Heart left ventricle (tissue), 16 donors: ENCODE measurements around the gene PTPRN2. TPM values are rescaled to one million over a fixed set of nuclear protein-coding genes. Genes with fewer than 3 reads are reported as not detected.

Source experiments
- ATAC-seq, 4 donors: fragments of 200-7000 bp; cut with Tn5 transposase; one replicate each; pipeline ENCODE4 v1.9.1; 2020 to 2022; ENCODE audit warnings: moderate library complexity in 4 of 4, mild to moderate bottlenecking in 3 of 4, moderate number of reproducible peaks in 1 of 4
- DNase-seq, 5 donors: peaks; one replicate each; pipeline ENCODE4 v3.0.0-alpha.2; 2020
- H3K27ac ChIP-seq, 12 donors: fragments of 200-600 bp; sonication (generic) in 4 of 12; one replicate each; pipeline versions ENCODE4 v1.5.0 to v1.8.0; 2016 to 2022; ENCODE audit warnings: mild to moderate bottlenecking in 2 of 12
- H3K27me3 ChIP-seq, 9 donors: fragments of 200-600 bp; sonication (generic) in 2 of 9; one replicate each; pipeline versions ENCODE4 v1.5.1 to v1.8.0; 2016 to 2022; ENCODE audit warnings: mild to moderate bottlenecking in 3 of 9
- H3K36me3 ChIP-seq, 9 donors: fragments of 200-600 bp; sonication (generic) in 2 of 9; one replicate each; pipeline versions ENCODE4 v1.5.0 to v1.8.0; 2018 to 2022; ENCODE audit warnings: mild to moderate bottlenecking in 2 of 9
- H3K4me1 ChIP-seq, 12 donors: fragments of 200-600 bp; sonication (generic) in 4 of 12; one replicate each; pipeline versions ENCODE4 v1.5.0 to v1.8.0; 2016 to 2022; ENCODE audit warnings: mild to moderate bottlenecking in 3 of 12
- H3K4me3 ChIP-seq, 12 donors: fragments of 200-600 bp; sonication (generic) in 4 of 12; one replicate each; pipeline versions ENCODE4 v1.5.0 to v1.8.0; 2017 to 2022; ENCODE audit warnings: mild to moderate bottlenecking in 9 of 12, moderate library complexity in 4 of 12
- H3K9me3 ChIP-seq, 12 donors: fragments of 200-600 bp; sonication (generic) in 4 of 12; one replicate each; pipeline versions ENCODE4 v1.5.0 to v1.8.0; 2016 to 2022; ENCODE audit warnings: mild to moderate bottlenecking in 1 of 12
- CTCF ChIP-seq, 12 donors: fragments of 200-600 bp; sonication (generic) in 4 of 12; IDR thresholded peaks; one replicate each; pipeline versions ENCODE4 v1.5.0 to v1.8.0; 2018 to 2022; ENCODE audit warnings: antibody characterized with exemption in 12 of 12, mild to moderate bottlenecking in 5 of 12
- POLR2A ChIP-seq, 2 donors: fragments of 450-650 bp; IDR thresholded peaks; one replicate each; pipeline ENCODE4 v1.6.1; 2017; ENCODE audit warnings: antibody characterized with exemption in 2 of 2, mild to moderate bottlenecking in 2 of 2, moderate library complexity in 2 of 2
- WGBS, 4 donors: extraction: QIAGEN DNeasy Blood & Tissue Kit in 2 of 4; methylation state at CpG; one replicate each; pipeline versions ENCODE4 v1.1.5 to v1.1.7; 2013 to 2018; 5-methylcytosine and 5-hydroxymethylcytosine counted together
- intact Hi-C, 10 donors: fragments of 100-400 bp; cut with DNase I; formaldehyde crosslinking; loops; one replicate each; pipeline versions ENCODE4 v1.11.1 to v1.14.2; 2022
- polyA plus RNA-seq, 2 donors: library from polyadenylated mRNA; stranded (reverse); fragments of 200-250 nt; gene quantifications; one replicate each; pipeline ENCODE4 v1.2.3, GENCODE V29; 2013
- total RNA-seq, 9 donors: library from RNA; depleted of rRNA in 2 of 9; stranded (reverse); fragments of >200 nt in 2 of 9; fragmentation: NEBNext Ultra II Directional in 3 of 9; extraction: Animal tissue kit (Norgen Biotek cat#: 25700) in 3 of 9; gene quantifications; one replicate each; pipeline versions ENCODE4 v1.1.0 to v1.2.4, GENCODE V29; 2016 to 2023
- donor health status: ischemic (EF 13 %, LVEDD 7.1; RV severe dilation, severe dysfunction).
- donor health status: healthy with polysubstance abuse.
- donor health status: DM: no; HTN: yes; CAD: no.
- donor health status: DM: no; HTN: no; CAD: no.
- donor health status: ischemic (EF 25% LVEDD 6.9; RV normal size, moderate dysfunction).
- donor health status: ischemic (EF 25% LVEDD 5.7; RV mildly dilated, moderate dysfunction).
- donor health status: healthy.
- donor health status: DM: yes; HTN: yes; CAD: no.
- donor health status: ischemic (EF 35%, LVEDD 5.7; RV mildly dilated, moderate dysfunction).
- donor health status: nonischemic (EF 11% LVEDD 7.7; RV severe dilation, severe dysfunction).
- donor health status: DM: yes; HTN: yes; CAD: no.
- donor health status: PGD.
- donor health status: ischemic (EF 29% LVEDD 5.4; RV normal size, mild dysfunction).
- donor health status: nonischemic (EF 23%, LVEDD 6.1; RV moderate dilation, normal function).

The PTPRN2 gene
- total and polyA plus RNA-seq, 11 donors: 0.61 to 2.3 (median 1.3) TPM

GRCh38 chr7:158542651-158543566 lies 44.7 kb downstream of the PTPRN2 start:
- Histone ChIP-seq H3K27ac (no peak overlapping the region), H3K4me3 (no peak overlapping the region), H3K9me3 (no peaks in the 10 kb centered on the region), H3K4me1 (peaks cover 0 to 7% (median 0%) of the 10 kb centered on the region in 12 donors), H3K36me3 (no peaks in the 10 kb centered on the region), H3K27me3 (peaks cover 0 to 21% (median 0%) of the 10 kb centered on the region in 9 donors)
- 80 to 84% (median 81%) methylated on average over 19 of the region's 19 CpGs for WGBS, 4 donors
- DNase-seq: no peak
- intact Hi-C loops: no loop called here
- TF ChIP-seq POLR2A (IDR thresholded peaks at IDR 0.05): no peak
- TF ChIP-seq CTCF (IDR thresholded peaks at IDR 0.05): no peak
- ATAC-seq: no peak

GRCh38 chr7:158541346-158542010 lies 46.1 kb downstream of the PTPRN2 start:
- DNase-seq (peak in 1 of 5 donors; percentile 27), ATAC-seq (no peak)
- Histone ChIP-seq H3K9me3 (no peaks in the 10 kb centered on the region), H3K36me3 (no peaks in the 10 kb centered on the region), H3K4me1 (peaks cover 0 to 7% (median 0%) of the 10 kb centered on the region in 12 donors), H3K4me3 (no peak overlapping the region), H3K27ac (no peak overlapping the region), H3K27me3 (peaks cover 0 to 13% (median 0%) of the 10 kb centered on the region in 9 donors)
- 67 to 84% (median 74%) methylated on average over 13 of the region's 13 CpGs for WGBS, 4 donors
- no peak for TF ChIP-seq POLR2A (IDR thresholded peaks at IDR 0.05)
- TF ChIP-seq CTCF (IDR thresholded peaks at IDR 0.05): no peak
- intact Hi-C loops: no loop called here

- intact Hi-C loops: no loop called here
- Histone ChIP-seq H3K4me1 (peaks cover 0 to 7% (median 0%) of the 10 kb centered on the region in 12 donors), H3K27ac (peak overlapping the region in 1 of 12 donors; percentile 33), H3K4me3 (no peak overlapping the region), H3K9me3 (no peaks in the 10 kb centered on the region), H3K27me3 (peaks cover 0 to 4% (median 0%) of the 10 kb centered on the region in 9 donors), H3K36me3 (no peaks in the 10 kb centered on the region)
- WGBS, 4 donors: 30 to 53% (median 41%) methylated on average over 8 to 12 of the region's 12 CpGs
- TF ChIP-seq CTCF (IDR thresholded peaks at IDR 0.05): no peak
- ATAC-seq: peak; percentile 79 to 96 (median 87)
- DNase-seq: peak in 2 of 5 donors; percentile 66 to 69
Observed at GRCh38 chr7:158539711-158540146, 47.9 kb downstream of the PTPRN2 start.
